K562 (cell line): ENCODE results near the gene TOR3A. TPM values are rescaled to one million over a fixed set of nuclear protein-coding genes. Genes with fewer than 3 reads are reported as not detected.

Experiments
- ATAC-seq: fragments of 200-7000 bp; cut with Tn5 transposase; 3 replicates; pipeline ENCODE4 v1.9.1; 2020; ENCODE audit warnings: moderate library complexity
- BruUV-seq: library from RNA; stranded (reverse); fragments of 400-500 nt; replicated peaks from 2 replicates; lab custom pipeline; 2021; lab: Mats Ljungman, UMichigan
- CTCF ChIA-PET: fragments of 300-600 bp; formaldehyde crosslinking; extraction: SDS; loops from one replicate; lab custom pipeline; 2021; ENCODE audit warnings: low intra/inter-chr PET ratio; lab: Yijun Ruan, JAX
- POLR2A ChIA-PET: fragments of 300-600, 350-650 bp; sonication (Branson Sonifier 250); formaldehyde crosslinking; extraction: SDS; loops from one replicate; lab custom pipeline; 2021; ENCODE audit warnings: antibody characterized with exemption, inconsistent platforms; lab: Yijun Ruan, JAX
- DNase-seq, 4 experiments: peaks; one replicate each; pipeline versions ENCODE4 v3.0.0 to v3.0.0-alpha.2; 2011 to 2018; ENCODE audit warnings: low spot score in 3 of 4, mixed read lengths in 3 of 4; ENCODE audit errors: extremely low read depth in 1 of 4
- FAIRE-seq: peaks from 2 replicates; lab custom pipeline; 2011; peaks lifted over from hg19 to GRCh38; lab: Jason Lieb, UNC
- H2AFZ ChIP-seq: 2 replicates; pipeline ENCODE4 v1.6.0; 2011; ENCODE audit warnings: low read depth, low read length, control low read depth, inconsistent platforms
- H3K27ac ChIP-seq: fragments of 200-600 bp; 3 replicates; pipeline ENCODE4 v1.8.0; 2011; ENCODE audit warnings: low read depth, mild to moderate bottlenecking, control low read depth, inconsistent platforms, low read length, moderate library complexity, mixed read lengths; ENCODE audit errors: extremely low read depth
- H3K27me3 ChIP-seq, 2 experiments: fragments of 300-600 bp in 1 of 2; 2 replicates in 1 of 2; 3 replicates in 1 of 2; pipeline versions ENCODE4 v1.6.0 to v1.8.0; 2011; ENCODE audit warnings: inconsistent platforms in 2 of 2, low read length in 2 of 2, mild to moderate bottlenecking in 1 of 2, mixed read lengths in 1 of 2, moderate library complexity in 1 of 2; ENCODE audit not compliant: control insufficient read depth in 2 of 2, insufficient read depth in 2 of 2
- H3K36me3 ChIP-seq: fragments of 300-600 bp; 3 replicates; pipeline ENCODE4 v1.8.0; 2011; ENCODE audit warnings: mild to moderate bottlenecking, low read length, inconsistent platforms; ENCODE audit not compliant: control insufficient read depth, insufficient read depth
- H3K4me1 ChIP-seq, 2 experiments: fragments of 200-600 bp in 1 of 2; replicated peaks in 1 of 2; 2 replicates in 1 of 2; 3 replicates in 1 of 2; pipeline versions ENCODE4 v1.5.1 to v1.8.0; 2011; ENCODE audit warnings: inconsistent platforms in 2 of 2, low read length in 2 of 2, mild to moderate bottlenecking in 1 of 2, mixed read lengths in 1 of 2, moderate library complexity in 1 of 2; ENCODE audit not compliant: control insufficient read depth in 2 of 2, insufficient read depth in 2 of 2
- H3K4me2 ChIP-seq: 2 replicates; pipeline ENCODE4 v1.6.1; 2011; ENCODE audit warnings: low read length, control low read depth, inconsistent platforms, mixed read lengths; ENCODE audit not compliant: insufficient read depth
- H3K4me3 ChIP-seq: fragments of 200-600 bp; sonication (generic), shearing (Covaris generic); 2 replicates; pipeline ENCODE4 v1.5.1; 2016; ENCODE audit warnings: control low read depth, inconsistent platforms
- H3K79me2 ChIP-seq: fragments of 200-600 bp; 3 replicates; pipeline ENCODE4 v1.8.0; 2011; ENCODE audit warnings: low read length, inconsistent platforms; ENCODE audit not compliant: control insufficient read depth, insufficient read depth
- H3K9ac ChIP-seq, 2 experiments: 2 replicates each; pipeline versions ENCODE4 v1.6.0 to v1.6.1; 2011; ENCODE audit warnings: low read depth in 2 of 2, low read length in 2 of 2, control low read depth in 1 of 2, inconsistent platforms in 1 of 2, mild to moderate bottlenecking in 1 of 2, mixed read lengths in 1 of 2; ENCODE audit not compliant: insufficient read depth in 1 of 2
- H3K9me1 ChIP-seq: one replicate; pipeline ENCODE4 v1.6.0; 2011; ENCODE audit warnings: inconsistent platforms, mild to moderate bottlenecking, low read length, moderate library complexity; ENCODE audit not compliant: control insufficient read depth, insufficient read depth
- H3K9me3 ChIP-seq: replicated peaks from 2 replicates; pipeline ENCODE4 v1.5.1; 2011; ENCODE audit warnings: low read depth, low read length, inconsistent platforms; ENCODE audit not compliant: control insufficient read depth, insufficient read depth
- H4K20me1 ChIP-seq: replicated peaks from 2 replicates; pipeline ENCODE4 v1.6.1; 2011; ENCODE audit warnings: low read length, inconsistent platforms, mixed read lengths; ENCODE audit not compliant: control insufficient read depth, insufficient read depth
- CREB1 ChIP-seq, 2 experiments: sonication (generic) in 1 of 2; formaldehyde crosslinking in 1 of 2; IDR thresholded peaks; 2 replicates each; pipeline versions ENCODE4 v1.6.1 to v1.8.0; 2012 to 2022; ENCODE audit warnings: inconsistent platforms in 1 of 2, mild to moderate bottlenecking in 1 of 2, missing genetic modification reagents in 1 of 2, moderate library complexity in 1 of 2
- IFI16 ChIP-seq: fragments of 250-450 bp; sonication (Bioruptor Pico); IDR thresholded peaks from 2 replicates; pipeline ENCODE4 v2.1.2; 2022; ENCODE audit warnings: mild to moderate bottlenecking, inconsistent platforms
- PTTG1 ChIP-seq: fragments of 450-650 bp; IDR thresholded peaks from 2 replicates; pipeline ENCODE4 v1.6.1; 2016; ENCODE audit warnings: low read depth, mild to moderate bottlenecking, missing genetic modification characterization, missing compliant biosample characterization
- ZNF583 ChIP-seq: fragments of 250-450 bp; sonication (Bioruptor Pico); IDR thresholded peaks from 2 replicates; pipeline ENCODE4 v1.4.0; 2020
- ZNF668 ChIP-seq: fragments of 250-450 bp; sonication (Bioruptor Pico); IDR thresholded peaks from 2 replicates; pipeline ENCODE4 v1.8.0; 2022; ENCODE audit warnings: mild to moderate bottlenecking, inconsistent platforms
- WGBS: fragments of 100-300 bp; shearing (Covaris generic); methylation state at CpG from one replicate; pipeline ENCODE4 v1.1.6; 2016; ENCODE audit warnings: low coverage, mixed read lengths; ENCODE audit not compliant: insufficient coverage; ENCODE audit errors: missing lambda C conversion rate; 5-methylcytosine and 5-hydroxymethylcytosine counted together
- in situ Hi-C: fragments of 300-500 bp; cut with MboI; formaldehyde crosslinking; loops from 4 replicates; pipeline ENCODE4 v1.15.0; 2018; ENCODE audit warnings: inconsistent platforms, mixed read lengths
- intact Hi-C: fragments of 100-400 bp; cut with micrococcal nuclease; formaldehyde crosslinking; loops from 2 replicates; pipeline ENCODE4 v1.14.2; 2022
- polyA plus RNA-seq, 8 experiments: library from polyadenylated mRNA; depleted of rRNA in 4 of 8; stranded (reverse) in 5 of 8; unstranded in 3 of 8; fragments of >200 nt; fragmentation: Nextera tagmentation in 2 of 8; fragmentation: Illumina TruSeq in 1 of 8; extraction: Ambion mirVana in 2 of 8; extraction: Trizol in 1 of 8; gene quantifications; 2 replicates each; pipeline versions ENCODE4 v1.2.1 to v1.2.3, GENCODE V29; 2011 to 2014; ENCODE audit warnings: inconsistent platforms in 1 of 8, missing spikeins in 1 of 8
- total RNA-seq, 7 experiments: library from RNA; depleted of rRNA in 6 of 7; stranded (reverse); fragments of >200 nt in 6 of 7; fragmentation: Illumina TruSeq in 2 of 7; extraction: Trizol in 2 of 7; gene quantifications; 2 replicates each; pipeline versions ENCODE4 v1.2.1 to v1.2.3, GENCODE V29; 2011 to 2021; ENCODE audit warnings: low replicate concordance in 1 of 7
- TF ChIP-seq, protein P1 (sequence below): fragments of 450-650 bp; IDR thresholded peaks from 2 replicates; pipeline ENCODE4 v1.6.1; 2016; ENCODE audit warnings: mild to moderate bottlenecking, moderate library complexity
- TF ChIP-seq, protein P2 (sequence below), 3 experiments: IDR thresholded peaks in 2 of 3; conservative IDR thresholded peaks in 1 of 3; 2 replicates each; pipeline ENCODE4 v1.5.1; 2011 to 2012; ENCODE audit warnings: low read length in 3 of 3, mild to moderate bottlenecking in 3 of 3, control low read depth in 2 of 3, improper control_type of control experiment in 1 of 3, inconsistent platforms in 1 of 3, low read depth in 1 of 3, mixed read lengths in 1 of 3, moderate library complexity in 1 of 3; ENCODE audit not compliant: insufficient read depth in 2 of 3

Gene TOR3A
- total and polyA plus RNA-seq, 9 of the 15 experiments (the other 6 are each of a cell fraction or from before 2014, with no cell fraction given) = 7.9 to 94.5 (median 39.7) TPM

DNA sequence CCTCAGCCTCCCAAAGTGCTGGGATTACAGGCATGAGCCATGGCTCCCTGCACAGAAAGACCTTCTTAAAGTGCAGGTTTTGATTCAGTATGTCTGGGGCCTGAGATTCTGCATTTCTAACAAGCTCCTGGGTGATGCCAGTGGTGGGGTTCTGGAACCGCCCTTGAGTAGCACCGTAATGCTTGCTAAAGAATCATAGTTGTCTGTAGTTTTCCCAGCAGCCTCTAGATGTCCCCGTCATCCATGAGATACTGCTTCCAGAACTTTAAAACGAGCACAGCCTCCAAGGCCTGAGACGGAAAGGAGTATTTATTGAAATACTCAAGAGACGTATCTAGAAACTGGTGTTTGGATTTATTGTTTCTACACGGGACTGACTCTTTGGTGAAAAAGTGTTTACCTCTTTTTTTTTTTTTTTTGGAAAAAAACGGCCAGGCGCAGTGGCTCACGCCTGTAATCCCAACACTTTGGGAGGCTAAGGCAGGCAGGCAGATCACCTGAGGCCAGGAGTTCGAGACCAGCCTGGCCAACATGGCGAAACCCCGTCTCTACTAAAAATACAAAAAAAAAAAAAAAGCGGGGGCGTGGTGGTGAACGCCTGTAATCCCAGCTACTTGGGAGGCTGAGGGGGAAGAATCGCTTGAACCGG, 2.6 kb upstream of the TOR3A start:
- peaks cover 19% of the 10 kb centered on the region; the same call in 2 of the 3 replicates for H3K36me3 ChIP-seq
- no peak overlapping the region for H3K27ac ChIP-seq
- ChIA-PET CTCF (interaction anchor here (0.6 to 1.8 kb wide), 6 partner anchors 291 to 735 kb away, joined by 3 to 13 read pairs (median 10); no protein-coding TSS in a partner anchor), POLR2A (interaction anchor here (1.4 kb wide), 1 partner anchor 40 kb away, joined by 3 read pairs; no protein-coding TSS in a partner anchor)
- H3K4me1 ChIP-seq = peaks cover 17 to 22% of the 10 kb centered on the region in 2 experiments; a peak in 4 of 5 replicates
- H3K27me3 ChIP-seq = no peaks in the 10 kb centered on the region
- H3K4me3 ChIP-seq = no peak overlapping the region
- peaks cover 21% of the 10 kb centered on the region for H3K79me2 ChIP-seq
- no peak overlapping the region for H3K9ac ChIP-seq
- no peaks in the 10 kb centered on the region for H3K9me3 ChIP-seq
- 33% methylated on average over 9 of the region's 18 CpGs for WGBS
- H4K20me1 ChIP-seq = no peaks in the 10 kb centered on the region
- in situ Hi-C loops = no loop called here
- FAIRE-seq = peak; percentile 82
- intact Hi-C loops = loop anchor here (1.0 to 2.0 kb wide), 3 partner anchors 114 to 290 kb away; no protein-coding TSS in a partner anchor
- no peak overlapping the region for H2AFZ ChIP-seq
- ATAC-seq = peak; percentile 40
- DNase-seq = peak; percentile 59 to 85 (median 64)
- BruUV-seq = no TSS peak
- no peaks in the 10 kb centered on the region for H3K9me1 ChIP-seq
- H3K4me2 ChIP-seq = no peak overlapping the region
- TF ChIP-seq IFI16 = no peak
- no peak for TF ChIP-seq ZNF668 (CRISPR knock-in tag)
- TF ChIP-seq ZNF583 = no peak
- TF ChIP-seq, protein P1, sequence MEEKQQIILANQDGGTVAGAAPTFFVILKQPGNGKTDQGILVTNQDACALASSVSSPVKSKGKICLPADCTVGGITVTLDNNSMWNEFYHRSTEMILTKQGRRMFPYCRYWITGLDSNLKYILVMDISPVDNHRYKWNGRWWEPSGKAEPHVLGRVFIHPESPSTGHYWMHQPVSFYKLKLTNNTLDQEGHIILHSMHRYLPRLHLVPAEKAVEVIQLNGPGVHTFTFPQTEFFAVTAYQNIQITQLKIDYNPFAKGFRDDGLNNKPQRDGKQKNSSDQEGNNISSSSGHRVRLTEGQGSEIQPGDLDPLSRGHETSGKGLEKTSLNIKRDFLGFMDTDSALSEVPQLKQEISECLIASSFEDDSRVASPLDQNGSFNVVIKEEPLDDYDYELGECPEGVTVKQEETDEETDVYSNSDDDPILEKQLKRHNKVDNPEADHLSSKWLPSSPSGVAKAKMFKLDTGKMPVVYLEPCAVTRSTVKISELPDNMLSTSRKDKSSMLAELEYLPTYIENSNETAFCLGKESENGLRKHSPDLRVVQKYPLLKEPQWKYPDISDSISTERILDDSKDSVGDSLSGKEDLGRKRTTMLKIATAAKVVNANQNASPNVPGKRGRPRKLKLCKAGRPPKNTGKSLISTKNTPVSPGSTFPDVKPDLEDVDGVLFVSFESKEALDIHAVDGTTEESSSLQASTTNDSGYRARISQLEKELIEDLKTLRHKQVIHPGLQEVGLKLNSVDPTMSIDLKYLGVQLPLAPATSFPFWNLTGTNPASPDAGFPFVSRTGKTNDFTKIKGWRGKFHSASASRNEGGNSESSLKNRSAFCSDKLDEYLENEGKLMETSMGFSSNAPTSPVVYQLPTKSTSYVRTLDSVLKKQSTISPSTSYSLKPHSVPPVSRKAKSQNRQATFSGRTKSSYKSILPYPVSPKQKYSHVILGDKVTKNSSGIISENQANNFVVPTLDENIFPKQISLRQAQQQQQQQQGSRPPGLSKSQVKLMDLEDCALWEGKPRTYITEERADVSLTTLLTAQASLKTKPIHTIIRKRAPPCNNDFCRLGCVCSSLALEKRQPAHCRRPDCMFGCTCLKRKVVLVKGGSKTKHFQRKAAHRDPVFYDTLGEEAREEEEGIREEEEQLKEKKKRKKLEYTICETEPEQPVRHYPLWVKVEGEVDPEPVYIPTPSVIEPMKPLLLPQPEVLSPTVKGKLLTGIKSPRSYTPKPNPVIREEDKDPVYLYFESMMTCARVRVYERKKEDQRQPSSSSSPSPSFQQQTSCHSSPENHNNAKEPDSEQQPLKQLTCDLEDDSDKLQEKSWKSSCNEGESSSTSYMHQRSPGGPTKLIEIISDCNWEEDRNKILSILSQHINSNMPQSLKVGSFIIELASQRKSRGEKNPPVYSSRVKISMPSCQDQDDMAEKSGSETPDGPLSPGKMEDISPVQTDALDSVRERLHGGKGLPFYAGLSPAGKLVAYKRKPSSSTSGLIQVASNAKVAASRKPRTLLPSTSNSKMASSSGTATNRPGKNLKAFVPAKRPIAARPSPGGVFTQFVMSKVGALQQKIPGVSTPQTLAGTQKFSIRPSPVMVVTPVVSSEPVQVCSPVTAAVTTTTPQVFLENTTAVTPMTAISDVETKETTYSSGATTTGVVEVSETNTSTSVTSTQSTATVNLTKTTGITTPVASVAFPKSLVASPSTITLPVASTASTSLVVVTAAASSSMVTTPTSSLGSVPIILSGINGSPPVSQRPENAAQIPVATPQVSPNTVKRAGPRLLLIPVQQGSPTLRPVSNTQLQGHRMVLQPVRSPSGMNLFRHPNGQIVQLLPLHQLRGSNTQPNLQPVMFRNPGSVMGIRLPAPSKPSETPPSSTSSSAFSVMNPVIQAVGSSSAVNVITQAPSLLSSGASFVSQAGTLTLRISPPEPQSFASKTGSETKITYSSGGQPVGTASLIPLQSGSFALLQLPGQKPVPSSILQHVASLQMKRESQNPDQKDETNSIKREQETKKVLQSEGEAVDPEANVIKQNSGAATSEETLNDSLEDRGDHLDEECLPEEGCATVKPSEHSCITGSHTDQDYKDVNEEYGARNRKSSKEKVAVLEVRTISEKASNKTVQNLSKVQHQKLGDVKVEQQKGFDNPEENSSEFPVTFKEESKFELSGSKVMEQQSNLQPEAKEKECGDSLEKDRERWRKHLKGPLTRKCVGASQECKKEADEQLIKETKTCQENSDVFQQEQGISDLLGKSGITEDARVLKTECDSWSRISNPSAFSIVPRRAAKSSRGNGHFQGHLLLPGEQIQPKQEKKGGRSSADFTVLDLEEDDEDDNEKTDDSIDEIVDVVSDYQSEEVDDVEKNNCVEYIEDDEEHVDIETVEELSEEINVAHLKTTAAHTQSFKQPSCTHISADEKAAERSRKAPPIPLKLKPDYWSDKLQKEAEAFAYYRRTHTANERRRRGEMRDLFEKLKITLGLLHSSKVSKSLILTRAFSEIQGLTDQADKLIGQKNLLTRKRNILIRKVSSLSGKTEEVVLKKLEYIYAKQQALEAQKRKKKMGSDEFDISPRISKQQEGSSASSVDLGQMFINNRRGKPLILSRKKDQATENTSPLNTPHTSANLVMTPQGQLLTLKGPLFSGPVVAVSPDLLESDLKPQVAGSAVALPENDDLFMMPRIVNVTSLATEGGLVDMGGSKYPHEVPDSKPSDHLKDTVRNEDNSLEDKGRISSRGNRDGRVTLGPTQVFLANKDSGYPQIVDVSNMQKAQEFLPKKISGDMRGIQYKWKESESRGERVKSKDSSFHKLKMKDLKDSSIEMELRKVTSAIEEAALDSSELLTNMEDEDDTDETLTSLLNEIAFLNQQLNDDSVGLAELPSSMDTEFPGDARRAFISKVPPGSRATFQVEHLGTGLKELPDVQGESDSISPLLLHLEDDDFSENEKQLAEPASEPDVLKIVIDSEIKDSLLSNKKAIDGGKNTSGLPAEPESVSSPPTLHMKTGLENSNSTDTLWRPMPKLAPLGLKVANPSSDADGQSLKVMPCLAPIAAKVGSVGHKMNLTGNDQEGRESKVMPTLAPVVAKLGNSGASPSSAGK = no peak
- TF ChIP-seq, protein P2, sequence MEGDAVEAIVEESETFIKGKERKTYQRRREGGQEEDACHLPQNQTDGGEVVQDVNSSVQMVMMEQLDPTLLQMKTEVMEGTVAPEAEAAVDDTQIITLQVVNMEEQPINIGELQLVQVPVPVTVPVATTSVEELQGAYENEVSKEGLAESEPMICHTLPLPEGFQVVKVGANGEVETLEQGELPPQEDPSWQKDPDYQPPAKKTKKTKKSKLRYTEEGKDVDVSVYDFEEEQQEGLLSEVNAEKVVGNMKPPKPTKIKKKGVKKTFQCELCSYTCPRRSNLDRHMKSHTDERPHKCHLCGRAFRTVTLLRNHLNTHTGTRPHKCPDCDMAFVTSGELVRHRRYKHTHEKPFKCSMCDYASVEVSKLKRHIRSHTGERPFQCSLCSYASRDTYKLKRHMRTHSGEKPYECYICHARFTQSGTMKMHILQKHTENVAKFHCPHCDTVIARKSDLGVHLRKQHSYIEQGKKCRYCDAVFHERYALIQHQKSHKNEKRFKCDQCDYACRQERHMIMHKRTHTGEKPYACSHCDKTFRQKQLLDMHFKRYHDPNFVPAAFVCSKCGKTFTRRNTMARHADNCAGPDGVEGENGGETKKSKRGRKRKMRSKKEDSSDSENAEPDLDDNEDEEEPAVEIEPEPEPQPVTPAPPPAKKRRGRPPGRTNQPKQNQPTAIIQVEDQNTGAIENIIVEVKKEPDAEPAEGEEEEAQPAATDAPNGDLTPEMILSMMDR (IDR thresholded peaks at IDR 0.05 in 2 of 3, conservative IDR thresholded peaks at IDR 0.05 in 1 of 3; ENCODE audit: insufficient read depth in 2 of 3, low read depth in 1 of 3, low read length in 3 of 3) = peak; percentile 73 to 90 (median 79)
- TF ChIP-seq PTTG1 (tag) = no peak
- no peak for TF ChIP-seq CREB1 (IDR thresholded peaks at IDR 0.05)
- TF ChIP-seq CREB1 (CRISPR knock-in tag; IDR thresholded peaks at IDR 0.05) = peak; percentile 27; the same call in 1 of the 2 replicates
